ENCODE results near the gene C14orf180. TPM values are rescaled to one million over a fixed set of nuclear protein-coding genes. Genes with fewer than 3 reads are reported as not detected.

Gene C14orf180
- total and polyA plus RNA-seq, 10 of the 15 experiments (the other 5 are each of a cell fraction or from before 2014, with no cell fraction given): not detected

GRCh38 chr14:104634138-104634760, 54.7 kb downstream of the C14orf180 start (continued):
- no peak for TF ChIP-seq CTCF (IDR thresholded peaks at IDR 0.05 in 2 of 3, conservative IDR thresholded peaks at IDR 0.05 in 1 of 3; ENCODE audit: control insufficient read depth in 2 of 3, extremely low read depth in 1 of 3, insufficient read depth in 1 of 3, low read depth in 3 of 3, low read length in 3 of 3)
- TF ChIP-seq EED (IDR thresholded peaks at IDR 0.05; ENCODE audit: low read depth): no peak
- no peak for TF ChIP-seq NBN (IDR thresholded peaks at IDR 0.05)
- TF ChIP-seq RCOR1 (conservative IDR thresholded peaks at IDR 0.05; ENCODE audit: low read depth, low read length): no peak
- TF ChIP-seq NR2C1 (IDR thresholded peaks at IDR 0.05): no peak
- TF ChIP-seq CUX1 (IDR thresholded peaks at IDR 0.05; ENCODE audit: insufficient replicate concordance, low read depth, low read length): no peak
- no peak for TF ChIP-seq RBBP5 (conservative IDR thresholded peaks at IDR 0.05)
- no peak for TF ChIP-seq RELA (IDR thresholded peaks at IDR 0.05; ENCODE audit: borderline replicate concordance, partially characterized antibody)

All from GM12878 (cell line).